OCI-M2 (cell line): ENCODE data around the gene FN3KRP.

Source experiments
- DNase-seq: peaks from one replicate; lab custom pipeline; 2025; ENCODE audit not compliant: unreplicated experiment; lab: John Stamatoyannopoulos, UW

Gene FN3KRP

DNA sequence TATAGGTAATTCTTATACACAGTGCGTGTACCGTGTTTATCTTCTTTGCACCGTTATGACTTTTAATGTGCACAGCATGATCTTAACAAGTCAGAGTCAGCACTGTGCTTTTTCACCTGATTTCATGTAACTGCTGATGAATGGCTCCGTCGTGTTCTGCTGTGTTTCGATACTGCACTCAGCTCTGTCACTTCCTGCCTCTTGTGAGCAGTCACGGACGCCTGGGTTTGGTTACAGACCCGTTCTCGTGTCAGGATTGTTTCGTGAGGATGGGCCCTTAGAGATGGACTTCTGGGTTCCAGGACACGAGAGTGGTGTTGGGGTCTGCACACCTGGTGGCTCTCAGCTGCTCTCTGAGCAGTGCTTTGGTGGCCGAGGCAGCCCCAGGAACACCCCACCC, 59.9 kb downstream of the FN3KRP start:
- DNase-seq: no peak
